GM21576 (cell line): ENCODE data around the gene SLC12A1.

Source experiments
- ATAC-seq: cut with Tn5 transposase; IDR thresholded peaks from one replicate; pipeline ENCODE4 v1.9.1; 2021; ENCODE audit warnings: mild to moderate bottlenecking, moderate library complexity; ENCODE audit not compliant: unreplicated experiment

The SLC12A1 gene

DNA sequence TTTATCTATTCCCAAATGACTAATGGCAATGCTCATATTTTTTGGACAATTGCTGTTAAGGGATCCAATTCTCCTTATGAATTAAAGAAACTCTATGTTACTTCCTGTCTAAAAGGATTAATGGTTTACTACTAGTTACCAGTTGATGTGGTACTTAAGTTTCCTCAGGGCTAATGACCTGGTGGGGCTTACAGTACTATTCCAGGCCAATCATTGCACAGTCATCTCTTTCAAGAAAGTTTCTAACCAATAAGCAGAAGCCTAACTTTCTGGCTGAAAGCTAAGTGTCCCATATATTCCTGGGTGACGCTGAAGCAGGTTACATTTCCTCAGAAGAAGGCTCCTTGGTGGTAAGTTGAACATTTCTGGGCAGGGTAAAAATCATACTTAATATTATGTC is at the start of gene SLC12A1:
TSS of gene SLC12A1 (plus strand) at position 322 of the 400 bp plus-strand sequence. CDS start 1,418 bp downstream, outside the sequence.
- no peak for ATAC-seq

GRCh38 chr15:48168616-48169015 is 37.5 kb upstream of the SLC12A1 start:
- ATAC-seq, result no peak

DNA sequence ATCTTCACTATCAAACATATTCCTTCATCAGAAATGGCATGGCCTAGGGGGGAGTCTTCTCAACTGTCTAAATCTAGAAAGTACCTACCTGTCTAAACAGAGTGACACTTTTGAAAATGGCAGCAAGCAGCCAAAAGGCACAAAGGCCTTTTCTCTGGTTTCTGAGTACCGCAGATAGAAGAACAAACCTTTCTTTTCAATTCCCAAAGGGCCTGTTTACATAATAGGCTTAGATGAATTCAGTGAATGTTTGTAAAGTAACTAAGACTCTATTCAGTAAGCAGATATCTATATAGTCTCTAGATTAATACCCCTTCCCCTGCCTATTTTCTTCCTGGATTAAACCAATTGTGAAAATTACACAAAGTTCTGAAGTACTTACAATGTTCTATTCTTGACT is 35.1 kb upstream of the SLC12A1 start:
- no peak for ATAC-seq

- ATAC-seq, result no peak
Observed at GRCh38 chr15:48175126-48175525, 31.0 kb upstream of the SLC12A1 start.

- no peak for ATAC-seq
Observed at GRCh38 chr15:48176112-48176511, 30.0 kb upstream of the SLC12A1 start.

DNA sequence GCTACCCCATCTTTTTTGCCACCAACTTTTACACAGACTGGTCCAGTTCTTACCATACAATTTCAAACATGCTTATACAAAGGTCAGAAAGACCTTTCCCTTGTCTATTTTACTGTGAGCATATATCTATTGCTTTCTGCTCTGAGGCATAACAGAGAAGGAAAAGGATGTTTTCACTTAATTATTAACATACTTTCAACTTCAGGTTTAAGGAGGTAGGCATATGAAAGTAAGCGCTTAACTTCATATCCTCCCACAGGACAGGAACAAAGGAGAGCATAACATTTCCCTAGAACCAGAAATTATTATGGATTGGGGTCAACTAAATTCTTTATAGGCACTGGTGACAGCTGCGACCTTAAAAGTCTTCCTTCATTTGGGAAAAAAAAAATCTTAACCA is 29.1 kb upstream of the SLC12A1 start:
- ATAC-seq, result no peak

GRCh38 chr15:48177383-48177765 is 28.7 kb upstream of the SLC12A1 start:
- peak; percentile 63 for ATAC-seq

DNA sequence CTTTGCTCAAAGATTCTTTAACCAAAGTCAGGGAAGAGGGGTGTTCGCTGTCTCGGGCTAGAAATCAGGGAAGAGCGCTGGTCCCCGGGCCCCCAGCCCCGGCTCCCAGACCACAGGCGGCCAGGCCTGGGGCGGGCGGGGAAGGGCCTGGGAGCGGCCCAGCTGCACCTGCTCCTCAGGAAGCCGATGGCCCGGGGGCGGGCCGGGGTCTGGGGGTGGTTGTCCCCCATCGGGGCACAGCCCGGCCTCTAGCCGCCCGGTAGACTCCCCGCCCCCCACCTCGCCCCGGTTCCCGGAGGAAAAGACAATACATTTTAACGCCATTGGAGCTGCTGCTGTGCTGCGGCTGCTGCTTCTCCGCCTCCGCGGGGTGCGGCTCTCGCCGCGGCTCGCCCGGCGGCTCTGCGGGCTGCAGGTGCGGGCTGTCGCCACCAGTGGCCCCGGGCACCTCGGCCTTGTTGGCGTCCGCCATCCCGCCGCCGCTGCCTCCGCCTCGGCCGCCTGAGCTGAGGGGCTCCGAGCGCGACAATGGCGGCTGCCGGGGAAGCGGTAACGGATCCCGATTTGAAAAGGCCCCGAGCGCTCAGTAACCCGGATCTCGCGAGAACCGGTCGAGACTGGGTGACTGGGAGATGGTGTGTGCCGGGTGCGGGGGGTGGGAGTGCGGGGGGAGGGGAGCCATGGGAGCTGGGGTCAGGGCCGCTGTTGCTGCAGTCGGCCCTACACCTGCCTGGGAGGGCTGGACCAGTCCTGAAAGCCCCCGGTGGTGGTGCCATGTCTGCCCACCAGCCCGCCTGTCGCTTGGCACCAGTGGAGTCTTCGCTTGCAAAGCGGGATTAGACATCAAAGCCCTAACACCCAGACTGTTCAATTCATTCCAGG is 28.1 kb upstream of the SLC12A1 start, which contains the start of gene MYEF2:
TSS of gene MYEF2 (minus strand) at position 530 of the 882 bp plus-strand sequence. CDS start at position 472, 58 bp downstream.
- ATAC-seq, result peak; percentile 64

- no peak for ATAC-seq
Observed at GRCh38 chr15:48178648-48178931, 27.5 kb upstream of the SLC12A1 start.

GRCh38 chr15:48182749-48183148 is 23.4 kb upstream of the SLC12A1 start:
- ATAC-seq, result no peak

DNA sequence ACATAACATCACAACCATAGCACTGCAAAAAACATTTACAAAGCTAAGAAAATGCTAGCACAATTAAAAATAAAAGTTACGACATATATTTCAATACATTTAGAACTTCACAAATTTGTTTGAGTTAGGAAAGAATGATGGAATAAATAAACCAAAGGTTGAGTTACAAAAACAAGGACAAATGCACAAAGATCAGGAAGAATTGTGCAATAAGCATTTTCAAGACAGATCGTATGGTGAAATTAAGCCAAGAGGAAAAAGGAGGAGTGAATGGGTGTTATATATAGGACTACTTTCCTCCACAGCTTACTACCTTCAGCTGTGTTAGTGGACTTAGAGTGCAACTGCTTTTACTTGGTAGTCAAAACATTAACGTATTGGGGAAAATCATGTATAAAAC is 20.6 kb upstream of the SLC12A1 start:
- no peak for ATAC-seq

GRCh38 chr15:48186271-48186670 is 19.8 kb upstream of the SLC12A1 start:
- ATAC-seq, result no peak

GRCh38 chr15:48190932-48191573 is 15.0 kb upstream of the SLC12A1 start:
- no peak for ATAC-seq

DNA sequence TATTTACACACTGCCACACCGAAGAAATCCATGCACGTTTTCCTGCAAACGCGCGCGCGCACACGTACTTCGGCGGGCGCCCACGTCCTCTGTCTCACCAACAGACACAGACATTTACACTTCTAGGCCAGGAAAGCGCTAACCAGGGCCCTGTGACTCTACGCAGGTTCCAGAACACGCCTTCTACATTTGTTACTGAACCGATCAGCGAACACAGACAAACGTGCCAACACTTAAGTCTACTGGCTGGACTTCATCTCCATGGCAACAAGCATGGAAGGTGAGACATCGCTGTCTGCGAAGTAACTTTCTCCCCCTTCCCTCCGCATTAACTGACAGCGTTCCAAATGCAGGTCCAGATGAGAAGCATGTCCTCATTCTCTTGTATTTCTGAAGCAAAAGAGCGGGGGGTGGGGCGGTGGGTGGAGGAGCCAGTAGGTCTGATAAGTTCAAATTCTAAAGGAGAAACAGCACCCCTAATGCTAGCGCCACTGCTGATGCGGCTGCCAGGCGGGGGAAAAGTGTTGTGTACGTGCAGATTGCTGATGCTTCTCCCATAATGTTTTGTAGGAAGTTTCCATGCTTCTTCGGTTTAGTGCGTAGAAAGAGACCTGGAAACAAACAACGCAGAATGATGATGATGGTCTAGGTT is 14.4 kb upstream of the SLC12A1 start, which contains the start of gene CTXN2:
TSS of gene CTXN2 (plus strand) at position 92 of the 652 bp plus-strand sequence. CDS start 9,636 bp downstream, outside the sequence.
- no peak for ATAC-seq

DNA sequence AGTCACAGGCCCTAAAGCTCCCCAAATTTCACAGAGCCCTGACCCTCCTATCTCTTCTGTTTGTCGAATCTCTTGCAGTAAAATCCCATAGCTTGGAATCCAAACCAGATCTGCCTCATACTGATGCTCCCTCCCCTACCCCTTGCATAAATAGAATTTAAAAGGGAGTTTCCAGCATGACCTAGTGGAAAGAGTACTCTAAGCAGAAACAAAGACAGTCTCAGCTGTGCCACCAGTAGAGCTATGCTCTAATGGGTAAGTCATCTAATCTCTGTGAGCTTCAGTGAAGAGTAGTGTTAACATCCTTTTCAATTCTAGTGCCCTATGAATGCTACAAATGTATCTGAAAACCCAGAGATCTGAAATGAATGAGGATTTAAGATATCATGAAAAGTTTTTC is 4.0 kb upstream of the SLC12A1 start:
- no peak for ATAC-seq

DNA sequence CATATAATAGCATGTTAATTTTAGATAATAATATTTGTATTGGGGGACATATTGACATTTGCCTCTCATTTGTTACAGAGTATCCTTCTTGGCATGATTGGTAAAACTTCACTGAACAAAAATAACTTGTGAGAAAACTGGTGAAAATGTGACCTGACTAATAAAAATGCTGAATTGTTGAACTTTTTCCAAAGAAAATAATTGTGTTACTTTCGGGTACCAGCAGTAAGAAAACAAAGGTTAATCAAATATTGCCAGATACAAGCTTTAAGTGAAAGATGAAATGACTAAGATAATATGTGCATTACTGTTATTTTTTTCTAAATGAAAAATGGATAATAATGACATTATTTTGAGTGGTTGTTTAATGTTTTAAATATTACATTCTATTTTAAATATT is 15.2 kb downstream of the SLC12A1 start:
- no peak for ATAC-seq

- no peak for ATAC-seq
Observed at GRCh38 chr15:48221885-48222284, 15.8 kb downstream of the SLC12A1 start.

DNA sequence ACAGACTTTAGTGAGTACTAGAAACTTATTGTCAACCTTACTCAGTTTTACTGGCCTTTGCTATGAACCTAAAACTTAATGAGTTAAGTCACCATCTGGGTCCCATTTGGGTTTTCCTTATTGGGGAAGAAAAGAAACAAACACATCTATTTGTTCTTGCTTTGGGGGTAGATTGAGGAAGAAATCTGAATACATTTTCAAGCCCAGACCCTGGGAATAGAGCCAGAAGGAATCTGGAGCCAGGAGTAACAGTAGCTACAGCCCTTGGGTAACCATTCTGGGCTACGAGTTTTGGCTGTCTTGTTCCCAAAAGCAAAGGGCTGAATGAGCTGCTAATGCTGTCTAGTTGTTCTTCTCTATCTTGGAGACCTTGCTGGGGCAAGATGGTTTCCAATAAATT is 16.5 kb downstream of the SLC12A1 start:
- ATAC-seq, result no peak

DNA sequence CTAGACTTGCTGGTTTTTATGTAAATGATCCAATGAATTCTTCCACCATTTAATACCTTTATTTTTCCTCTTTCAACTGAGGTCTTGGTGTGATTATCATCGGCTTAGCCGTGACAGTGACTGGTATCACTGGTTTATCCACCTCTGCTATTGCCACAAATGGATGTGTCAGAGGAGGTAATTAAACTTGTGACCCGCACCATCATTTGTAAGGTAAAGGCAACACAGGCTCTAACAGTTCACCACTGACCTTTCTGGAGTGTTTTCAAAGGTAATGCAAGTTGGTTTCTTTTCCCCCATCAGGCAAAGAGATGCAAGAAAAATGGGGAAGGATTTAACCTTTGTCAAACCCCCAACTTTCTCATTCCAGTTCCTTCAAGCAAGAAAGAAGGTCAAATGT is 19.7 kb downstream of the SLC12A1 start:
- ATAC-seq, result no peak

DNA sequence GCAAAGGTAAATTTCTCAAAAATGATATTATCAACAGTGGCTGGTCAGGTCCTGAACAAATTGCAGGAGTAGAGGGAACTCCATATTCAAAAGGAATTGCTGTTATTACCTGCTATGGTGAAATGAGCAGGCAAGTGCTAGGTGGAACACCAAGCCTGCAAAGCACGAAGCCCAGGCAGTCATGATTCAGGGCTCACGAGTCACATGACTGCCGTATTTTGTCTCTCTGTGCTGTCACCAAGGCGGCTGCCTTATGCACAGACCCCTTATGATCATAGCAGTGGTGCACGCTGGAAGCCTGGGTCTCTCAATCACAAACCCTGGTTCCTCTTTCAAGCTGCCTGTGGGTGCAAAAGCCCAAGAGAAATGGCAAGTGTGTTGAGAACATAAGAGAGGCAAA is 24.4 kb downstream of the SLC12A1 start:
- no peak for ATAC-seq

DNA sequence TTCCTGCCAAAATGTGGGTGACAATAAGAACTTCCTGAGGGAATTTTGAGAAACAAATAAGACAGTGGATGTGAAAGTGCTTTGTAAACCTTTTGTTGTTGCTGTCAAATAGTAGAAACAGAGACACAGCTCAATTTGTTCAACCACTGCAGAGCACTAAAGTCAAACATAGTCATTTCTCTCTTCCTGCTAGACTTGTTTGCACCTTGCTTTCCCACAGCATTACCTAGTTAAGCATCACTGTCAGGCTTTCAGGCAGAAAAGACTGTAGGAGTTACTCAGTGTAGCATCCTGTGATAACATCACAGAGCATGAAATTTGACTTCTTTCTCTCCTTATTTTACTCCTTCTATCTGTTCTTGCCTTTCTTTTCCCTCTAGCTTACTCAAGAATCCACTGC is 27.1 kb downstream of the SLC12A1 start:
- no peak for ATAC-seq

DNA sequence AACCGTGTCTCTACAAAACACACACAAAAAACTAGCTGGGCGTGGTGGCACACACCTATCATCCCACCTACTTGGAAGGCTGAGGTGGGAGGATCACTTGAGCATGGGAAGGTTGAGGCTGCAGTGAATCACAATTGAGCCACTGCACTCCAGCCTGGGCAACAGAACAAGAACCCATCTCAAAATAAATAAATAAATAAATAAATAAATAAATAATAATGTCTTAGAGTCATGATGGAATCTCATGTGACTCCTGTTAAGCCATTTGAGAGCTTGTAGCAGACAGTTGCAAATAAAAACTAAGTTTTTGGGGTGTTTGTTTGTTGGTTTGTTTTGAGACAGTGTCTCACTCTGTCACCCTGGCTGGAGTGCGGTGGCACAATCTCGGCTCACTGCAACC is 33.2 kb downstream of the SLC12A1 start:
- no peak for ATAC-seq
